H1 (cell line): ENCODE results near the gene NR1D2. TPM values are rescaled to one million over a fixed set of nuclear protein-coding genes. Genes with fewer than 3 reads are reported as not detected.
"Not testable (repeated sequence)": the region's sequence is repeated elsewhere in the genome, so short reads cannot be mapped to it uniquely, and the experiment has no call there.

ENCODE experiments used
- CTCF ChIA-PET: fragments of 300-600 bp; sonication (Branson Sonifier 250); formaldehyde crosslinking; loops from one replicate; lab custom pipeline; 2021; ENCODE audit not compliant: partially characterized antibody; lab: Charles Lee
- POLR2A ChIA-PET: fragments of 300-600 bp; sonication (Branson Sonifier 250); formaldehyde crosslinking; loops from one replicate; lab custom pipeline; 2021; ENCODE audit warnings: inconsistent platforms; ENCODE audit not compliant: partially characterized antibody; lab: Charles Lee
- DNase-seq, 2 experiments: peaks; one replicate each; pipeline versions ENCODE4 v3.0.0 to v3.0.0-alpha.2; 2010 to 2022; ENCODE audit warnings: low spot score in 2 of 2, low read depth in 1 of 2, mixed read lengths in 1 of 2
- FAIRE-seq: peaks from 2 replicates; lab custom pipeline; 2011; peaks lifted over from hg19 to GRCh38; lab: Jason Lieb, UNC
- H2AFZ ChIP-seq: 2 replicates; pipeline ENCODE4 v1.8.1; 2012; ENCODE audit warnings: low read length, inconsistent platforms
- H2AK5ac ChIP-seq: 2 replicates; pipeline ENCODE4 v1.6.1; 2013; ENCODE audit warnings: low read depth, low read length
- H2BK120ac ChIP-seq: replicated peaks from 2 replicates; pipeline ENCODE3; 2013; ENCODE audit warnings: low read depth, low read length, inconsistent platforms
- H2BK12ac ChIP-seq: 2 replicates; pipeline ENCODE4 v1.6.1; 2013; ENCODE audit warnings: low read depth, low read length
- H2BK15ac ChIP-seq: 2 replicates; pipeline ENCODE4 v1.6.1; 2013; ENCODE audit warnings: low read length
- H2BK20ac ChIP-seq: 2 replicates; pipeline ENCODE4 v1.6.1; 2013; ENCODE audit warnings: low read length
- H2BK5ac ChIP-seq: 2 replicates; pipeline ENCODE4 v1.6.1; 2013; ENCODE audit warnings: low read depth, low read length
- H3K14ac ChIP-seq: 2 replicates; pipeline ENCODE4 v1.6.1; 2013; ENCODE audit warnings: inconsistent platforms; ENCODE audit not compliant: insufficient read length
- H3K18ac ChIP-seq: 2 replicates; pipeline ENCODE4 v1.6.1; 2013; ENCODE audit warnings: low read length; ENCODE audit errors: extremely low read depth
- H3K23ac ChIP-seq: 2 replicates; pipeline ENCODE4 v1.6.1; 2013; ENCODE audit warnings: inconsistent platforms; ENCODE audit not compliant: insufficient read length
- H3K23me2 ChIP-seq: 2 replicates; pipeline ENCODE4 v1.6.1; 2013; ENCODE audit warnings: low read depth, low read length
- H3K27ac ChIP-seq: 2 replicates; pipeline ENCODE4 v1.6.1; 2011; ENCODE audit warnings: low read depth, low read length, inconsistent platforms
- H3K27me3 ChIP-seq, 4 experiments: replicated peaks in 1 of 4; 1 replicate in 1 of 4; 2 replicates in 3 of 4; pipeline versions ENCODE4 v1.6.1 to v1.8.1; 2011 to 2013; ENCODE audit warnings: low read length in 3 of 4, mild to moderate bottlenecking in 3 of 4, inconsistent platforms in 2 of 4, mixed read lengths in 2 of 4, moderate library complexity in 1 of 4; ENCODE audit not compliant: control insufficient read depth in 3 of 4, insufficient read depth in 3 of 4; ENCODE audit errors: extremely low read depth in 1 of 4
- H3K36me3 ChIP-seq, 4 experiments: 2 replicates each; pipeline versions ENCODE4 v1.6.1 to v1.8.1; 2011 to 2013; ENCODE audit warnings: mild to moderate bottlenecking in 4 of 4, low read length in 3 of 4, moderate library complexity in 2 of 4, control low read depth in 1 of 4, inconsistent platforms in 1 of 4; ENCODE audit not compliant: insufficient read depth in 4 of 4, control insufficient read depth in 2 of 4
- H3K4ac ChIP-seq: replicated peaks from 2 replicates; pipeline ENCODE3; 2013; ENCODE audit warnings: low read length, low read depth, mixed read lengths, inconsistent platforms; ENCODE audit not compliant: insufficient read length
- H3K4me1 ChIP-seq, 4 experiments: replicated peaks in 1 of 4; 1 replicate in 1 of 4; 2 replicates in 3 of 4; pipeline versions ENCODE4 v1.6.1 to v1.8.1; 2011 to 2013; ENCODE audit warnings: low read length in 3 of 4, inconsistent platforms in 2 of 4, mixed read lengths in 1 of 4; ENCODE audit not compliant: insufficient read depth in 4 of 4, control insufficient read depth in 3 of 4
- H3K4me2 ChIP-seq, 2 experiments: 2 replicates each; pipeline versions ENCODE4 v1.6.1 to v1.8.1; 2011 to 2013; ENCODE audit warnings: low read depth in 2 of 2, low read length in 2 of 2, control low read depth in 1 of 2, inconsistent platforms in 1 of 2, mild to moderate bottlenecking in 1 of 2; ENCODE audit not compliant: insufficient read depth in 1 of 2
- H3K4me3 ChIP-seq, 4 experiments: fragments of 200-600, 300-600 bp in 1 of 4; sonication (generic), shearing (Covaris generic), sonication (Bioruptor Twin) in 1 of 4; 2 replicates each; pipeline versions ENCODE4 v1.5.1 to v1.8.1; 2011 to 2016; ENCODE audit warnings: low read length in 4 of 4, low read depth in 3 of 4, control low read depth in 2 of 4, inconsistent platforms in 2 of 4, mild to moderate bottlenecking in 2 of 4, mixed read lengths in 1 of 4, moderate library complexity in 1 of 4; ENCODE audit not compliant: insufficient read depth in 2 of 4; ENCODE audit errors: extremely low read depth in 1 of 4
- H3K56ac ChIP-seq: replicated peaks from 2 replicates; pipeline ENCODE3; 2013; ENCODE audit warnings: low read depth, mild to moderate bottlenecking, mixed read lengths, low read length, inconsistent platforms; ENCODE audit not compliant: insufficient read length
- H3K79me1 ChIP-seq: 2 replicates; pipeline ENCODE4 v1.6.1; 2013; ENCODE audit warnings: low read depth, low read length, control low read depth
- H3K79me2 ChIP-seq, 2 experiments: 2 replicates each; pipeline versions ENCODE4 v1.6.1 to v1.8.1; 2012 to 2013; ENCODE audit warnings: low read length in 2 of 2, mild to moderate bottlenecking in 2 of 2, inconsistent platforms in 1 of 2; ENCODE audit not compliant: insufficient read depth in 2 of 2, control insufficient read depth in 1 of 2
- H3K9ac ChIP-seq, 4 experiments: replicated peaks in 1 of 4; 1 replicate in 1 of 4; 2 replicates in 3 of 4; pipeline versions ENCODE4 v1.6.1 to v1.8.1; 2011 to 2013; ENCODE audit warnings: low read depth in 3 of 4, low read length in 3 of 4, control low read depth in 2 of 4, mild to moderate bottlenecking in 2 of 4, moderate library complexity in 2 of 4, inconsistent platforms in 1 of 4; ENCODE audit errors: extremely low read depth in 1 of 4
- H3K9me3 ChIP-seq, 2 experiments: 2 replicates each; pipeline versions ENCODE4 v1.6.1 to v1.8.1; 2012 to 2013; ENCODE audit warnings: mild to moderate bottlenecking in 2 of 2, moderate library complexity in 2 of 2, control low read depth in 1 of 2, inconsistent platforms in 1 of 2, low read depth in 1 of 2, low read length in 1 of 2, mixed read lengths in 1 of 2; ENCODE audit not compliant: insufficient read depth in 2 of 2
- H4K20me1 ChIP-seq, 2 experiments: replicated peaks in 1 of 2; 2 replicates each; pipeline versions ENCODE3 to v1.8.1; 2011 to 2013; ENCODE audit warnings: inconsistent platforms in 2 of 2, low read length in 2 of 2, mild to moderate bottlenecking in 1 of 2; ENCODE audit not compliant: insufficient read depth in 2 of 2, control insufficient read depth in 1 of 2
- H4K5ac ChIP-seq: 2 replicates; pipeline ENCODE4 v1.6.1; 2013; ENCODE audit warnings: low read length, low read depth, mixed read lengths, inconsistent platforms; ENCODE audit not compliant: insufficient read length
- H4K8ac ChIP-seq: 2 replicates; pipeline ENCODE4 v1.8.0; 2013; ENCODE audit warnings: mild to moderate bottlenecking, moderate library complexity, low read length, inconsistent platforms; ENCODE audit not compliant: insufficient read depth; ENCODE audit errors: extremely low read depth
- H4K91ac ChIP-seq: replicated peaks from 2 replicates; pipeline ENCODE3; 2013; ENCODE audit warnings: low read length, mixed read lengths, inconsistent platforms; ENCODE audit not compliant: insufficient read length
- POLR2AphosphoS5 ChIP-seq: IDR thresholded peaks from 2 replicates; pipeline ENCODE4 v1.6.1; 2011; ENCODE audit warnings: low read depth, low read length
- YY1 ChIP-seq: IDR thresholded peaks from 2 replicates; pipeline ENCODE4 v1.6.1; 2011; ENCODE audit warnings: low read depth, mild to moderate bottlenecking, low read length
- WGBS, 2 experiments: shearing (Covaris generic) in 1 of 2; methylation state at CpG; one replicate each; pipeline versions ENCODE4 v1.1.6 to v1.1.7; 2013 to 2015; ENCODE audit warnings: low lambda C conversion rate in 2 of 2, mixed read lengths in 2 of 2, inconsistent platforms in 1 of 2, low coverage in 1 of 2, missing lambda C conversion rate in 1 of 2; ENCODE audit not compliant: insufficient replicate concordance in 2 of 2, insufficient coverage in 1 of 2, insufficient read length in 1 of 2; ENCODE audit errors: extremely low coverage in 1 of 2, missing lambda C conversion rate in 1 of 2; 5-methylcytosine and 5-hydroxymethylcytosine counted together
- polyA plus RNA-seq, 7 experiments: library from polyadenylated mRNA; depleted of rRNA in 3 of 7; stranded (reverse) in 5 of 7; unstranded in 2 of 7; fragments of >200 nt in 5 of 7; fragments of 200-250 nt in 2 of 7; gene quantifications; 1 replicate in 5 of 7; 2 replicates in 1 of 7; 4 replicates in 1 of 7; pipeline versions ENCODE4 v1.2.1 to v1.2.3, GENCODE V29; 2011 to 2013; ENCODE audit warnings: missing spikeins in 2 of 7, mixed read lengths in 2 of 7
- total RNA-seq: library from RNA; stranded (reverse); fragmentation: NEBNext Ultra II Directional; extraction: Animal tissue kit (Norgen Biotek cat#: 25700); gene quantifications from 2 replicates; pipeline ENCODE4 v1.2.1, GENCODE V29; 2021

NR1D2 gene
- total and polyA plus RNA-seq, 2 of the 8 experiments (the other 6 are each of a cell fraction or from before 2014, with no cell fraction given) = 5.9 to 21.7 TPM

GRCh38 chr3:23917679-23918303 lies 27.3 kb upstream of the NR1D2 start:
- not testable (repeated sequence) for H2BK120ac ChIP-seq, H3K23ac ChIP-seq, H3K9me3 ChIP-seq, H3K4me1 ChIP-seq, H3K79me1 ChIP-seq
- CTCF ChIA-PET = interaction anchor here (0.9 to 3.5 kb wide), 8 partner anchors 9 to 86 kb away, joined by 3 to 21 read pairs (median 4); no protein-coding TSS in a partner anchor
- peaks cover 17% of the 10 kb centered on the region for H3K23me2 ChIP-seq
- peak overlapping the region; percentile 95 to 99 (median 98) for H3K9ac ChIP-seq
- H2AK5ac ChIP-seq = peak overlapping the region; percentile 87
- H3K27ac ChIP-seq = peak overlapping the region; percentile 96
- H3K56ac ChIP-seq = peak overlapping the region; percentile 84
- TF ChIP-seq YY1 = peak; percentile 52; the same call in 1 of the 2 replicates
- TF ChIP-seq POLR2AphosphoS5 = peak; percentile 57; the same call in 1 of the 2 replicates
- TF ChIP-seq, all 59 proteins: peak for 2; not testable (repeated sequence) for 57
- H2BK5ac ChIP-seq = peak overlapping the region; percentile 97
- H2BK12ac ChIP-seq, H2BK15ac ChIP-seq, FAIRE-seq, H2BK20ac ChIP-seq, H3K14ac ChIP-seq, DNase-seq, H2AFZ ChIP-seq, H3K27me3 ChIP-seq: not testable (repeated sequence)
- H4K20me1 ChIP-seq = peaks cover 9 to 14% of the 10 kb centered on the region in 2 experiments
- H4K5ac ChIP-seq = peak overlapping the region; percentile 88
- peak overlapping the region; percentile 100; the same call in 1 of the 2 replicates for H4K8ac ChIP-seq
- peak overlapping the region; percentile 86 to 99 (median 92) for H3K4me3 ChIP-seq
- POLR2A ChIA-PET = interaction anchor here (0.8 to 11.5 kb wide), 55 partner anchors 7 to 716 kb away, joined by 3 to 363 read pairs (median 6); partner anchors contain the start of gene NR1D2
- H3K4me2 ChIP-seq = peak overlapping the region; percentile 93 to 98
- WGBS, 2 experiments = 4% methylated on average over 20 of the region's 21 CpGs; no CpG with 5 or more reads in 1 of the 2 experiments
- peak overlapping the region; percentile 99 for H3K4ac ChIP-seq
- peaks cover 0 to 54% of the 10 kb centered on the region in 2 experiments; a peak in 3 of 4 replicates for H3K79me2 ChIP-seq
- H3K36me3 ChIP-seq = peaks cover 15 to 36% (median 22%) of the 10 kb centered on the region in 4 experiments
- H4K91ac ChIP-seq = peak overlapping the region; percentile 96
- peak overlapping the region; percentile 89 for H3K18ac ChIP-seq
